A673 (cell line): Measurements from ENCODE around the gene RABGAP1L. TPM values are rescaled to one million over a fixed set of nuclear protein-coding genes. Genes with fewer than 3 reads are reported as not detected.

Experiments used
- BruUV-seq: library from RNA; stranded (reverse); fragments of 400-500 nt; replicated peaks from 2 replicates; lab custom pipeline; 2021; lab: Mats Ljungman, UMichigan
- CTCF ChIA-PET: fragments of 300-600 bp; sonication (Branson Sonifier 250); formaldehyde crosslinking; loops from one replicate; lab custom pipeline; 2022; ENCODE audit warnings: antibody characterized with exemption; lab: Charles Lee
- POLR2A ChIA-PET: fragments of 300-600 bp; sonication (Branson Sonifier 250); formaldehyde crosslinking; loops from one replicate; lab custom pipeline; 2022; ENCODE audit warnings: antibody characterized with exemption; ENCODE audit not compliant: low non-redundant PET; lab: Charles Lee
- DNase-seq: peaks from one replicate; pipeline ENCODE4 v3.0.0-alpha.2; 2015; ENCODE audit warnings: low spot score
- H3K27ac ChIP-seq: fragments of 200-600 bp; sonication (generic); 2 replicates; pipeline ENCODE4 v1.5.1; 2016; ENCODE audit warnings: mixed run types, low read depth, mild to moderate bottlenecking, mixed read lengths, antibody characterized with exemption, low read length; ENCODE audit not compliant: poor library complexity, severe bottlenecking
- H3K27me3 ChIP-seq: fragments of 200-600 bp; sonication (generic); replicated peaks from 2 replicates; pipeline ENCODE4 v1.6.1; 2017; ENCODE audit warnings: mixed run types, low read depth, mild to moderate bottlenecking, mixed read lengths, antibody characterized with exemption, low read length; ENCODE audit not compliant: insufficient read depth, poor library complexity
- H3K36me3 ChIP-seq: fragments of 200-600 bp; sonication (generic); 2 replicates; pipeline ENCODE4 v1.6.1; 2016; ENCODE audit warnings: mixed run types, mild to moderate bottlenecking, mixed read lengths, antibody characterized with exemption, low read length; ENCODE audit not compliant: insufficient read depth, poor library complexity, severe bottlenecking
- H3K4me1 ChIP-seq: fragments of 200-600 bp; sonication (generic); 2 replicates; pipeline ENCODE4 v1.6.1; 2017; ENCODE audit warnings: mixed run types, mild to moderate bottlenecking, mixed read lengths, antibody characterized with exemption, low read length; ENCODE audit not compliant: insufficient read depth, poor library complexity, severe bottlenecking
- H3K4me3 ChIP-seq: fragments of 200-600 bp; sonication (generic); 2 replicates; pipeline ENCODE4 v1.5.1; 2016; ENCODE audit warnings: low read depth, mixed run types, mild to moderate bottlenecking, mixed read lengths, low read length; ENCODE audit not compliant: poor library complexity, severe bottlenecking
- H3K9me3 ChIP-seq: fragments of 200-600 bp; sonication (generic); 2 replicates; pipeline ENCODE4 v1.6.1; 2016; ENCODE audit warnings: mixed run types, low read depth, mild to moderate bottlenecking, mixed read lengths, antibody characterized with exemption, low read length; ENCODE audit not compliant: poor library complexity, severe bottlenecking
- EZH2 ChIP-seq: fragments of 200-600 bp; sonication (generic); IDR thresholded peaks from 2 replicates; pipeline ENCODE4 v1.6.1; 2017; ENCODE audit warnings: borderline replicate concordance, low read depth, mild to moderate bottlenecking, mixed read lengths, antibody characterized with exemption, low read length; ENCODE audit not compliant: poor library complexity, severe bottlenecking
- intact Hi-C: fragments of 100-400 bp; cut with micrococcal nuclease; formaldehyde crosslinking; loops from one replicate; pipeline ENCODE4 v1.10.0; 2022; ENCODE audit not compliant: unreplicated experiment
- total RNA-seq: library from RNA; stranded (reverse); gene quantifications from 2 replicates; pipeline ENCODE4 v1.2.3, GENCODE V29; 2021
- TF ChIP-seq, protein P1 (sequence below): fragments of 300-800, 200-600 bp; sonication (generic); conservative IDR thresholded peaks from 2 replicates; pipeline ENCODE4 v1.5.1; 2017; ENCODE audit warnings: low read depth, mild to moderate bottlenecking, antibody characterized with exemption, low read length, moderate library complexity, mixed read lengths

RABGAP1L gene
- total RNA-seq, 1 experiment from 2014 or later: 19.3 TPM

- Histone ChIP-seq H3K4me1 (no peaks in the 10 kb centered on the region), H3K4me3 (no peak overlapping the region), H3K36me3 (no peaks in the 10 kb centered on the region), H3K27me3 (no peaks in the 10 kb centered on the region), H3K27ac (no peak overlapping the region), H3K9me3 (no peaks in the 10 kb centered on the region)
- DNase-seq: no peak
- ChIA-PET POLR2A (no interaction called here), CTCF (no interaction called here)
- intact Hi-C loops: loop anchor here (10.0 kb wide), 1 partner anchor 212 kb away; no protein-coding TSS in a partner anchor
- TF ChIP-seq EZH2: no peak
- TF ChIP-seq, protein P1, sequence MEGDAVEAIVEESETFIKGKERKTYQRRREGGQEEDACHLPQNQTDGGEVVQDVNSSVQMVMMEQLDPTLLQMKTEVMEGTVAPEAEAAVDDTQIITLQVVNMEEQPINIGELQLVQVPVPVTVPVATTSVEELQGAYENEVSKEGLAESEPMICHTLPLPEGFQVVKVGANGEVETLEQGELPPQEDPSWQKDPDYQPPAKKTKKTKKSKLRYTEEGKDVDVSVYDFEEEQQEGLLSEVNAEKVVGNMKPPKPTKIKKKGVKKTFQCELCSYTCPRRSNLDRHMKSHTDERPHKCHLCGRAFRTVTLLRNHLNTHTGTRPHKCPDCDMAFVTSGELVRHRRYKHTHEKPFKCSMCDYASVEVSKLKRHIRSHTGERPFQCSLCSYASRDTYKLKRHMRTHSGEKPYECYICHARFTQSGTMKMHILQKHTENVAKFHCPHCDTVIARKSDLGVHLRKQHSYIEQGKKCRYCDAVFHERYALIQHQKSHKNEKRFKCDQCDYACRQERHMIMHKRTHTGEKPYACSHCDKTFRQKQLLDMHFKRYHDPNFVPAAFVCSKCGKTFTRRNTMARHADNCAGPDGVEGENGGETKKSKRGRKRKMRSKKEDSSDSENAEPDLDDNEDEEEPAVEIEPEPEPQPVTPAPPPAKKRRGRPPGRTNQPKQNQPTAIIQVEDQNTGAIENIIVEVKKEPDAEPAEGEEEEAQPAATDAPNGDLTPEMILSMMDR: no peak
- BruUV-seq: no TSS peak
Measured at GRCh38 chr1:174736831-174737230, 577.5 kb downstream of the RABGAP1L start.

DNA sequence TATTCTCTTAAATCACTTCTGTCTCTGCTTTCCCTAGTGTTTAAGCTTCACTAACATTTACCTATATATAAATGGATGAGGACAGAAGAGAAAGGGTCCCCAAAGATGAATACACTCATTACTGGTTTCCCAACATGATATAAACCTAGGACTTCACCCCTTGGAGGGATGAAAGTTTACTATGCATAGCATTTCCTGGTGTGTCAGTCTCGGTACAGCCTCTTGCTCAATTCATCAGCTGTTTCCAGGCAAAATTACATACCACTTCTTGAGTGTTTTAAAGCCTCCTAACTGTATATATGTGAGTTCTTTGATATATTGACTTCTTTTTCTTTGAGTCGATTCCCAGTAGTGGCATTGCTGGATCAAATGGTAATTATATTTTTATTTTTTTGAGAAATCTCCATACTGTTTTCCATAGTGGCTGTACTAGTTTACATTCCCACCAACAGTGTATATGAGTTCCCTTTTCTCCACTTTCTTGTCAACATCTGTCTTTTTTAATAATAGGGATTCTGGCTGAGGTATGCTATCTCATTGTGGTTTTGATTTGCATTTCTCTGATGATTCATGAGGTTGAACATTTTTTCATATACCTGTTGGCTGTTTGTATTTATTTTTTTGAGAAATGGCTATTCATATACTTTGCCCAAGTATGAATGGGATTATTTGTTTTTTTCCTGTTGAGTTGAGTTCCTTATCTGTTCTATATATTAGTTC is 581.1 kb downstream of the RABGAP1L start:
- no peaks in the 10 kb centered on the region for H3K9me3 ChIP-seq
- TF ChIP-seq, protein P1: no peak
- no peak for TF ChIP-seq EZH2
- no peak overlapping the region for H3K27ac ChIP-seq
- intact Hi-C loops: loop anchor here (5.0 to 10.0 kb wide), 2 partner anchors 646 to 1993 kb away; no protein-coding TSS in a partner anchor
- H3K4me3 ChIP-seq: no peak overlapping the region
- BruUV-seq: no TSS peak
- H3K27me3 ChIP-seq: no peaks in the 10 kb centered on the region
- CTCF ChIA-PET: no interaction called here
- no peaks in the 10 kb centered on the region for H3K36me3 ChIP-seq
- POLR2A ChIA-PET: no interaction called here
- DNase-seq: no peak
- H3K4me1 ChIP-seq: no peaks in the 10 kb centered on the region

- H3K36me3 ChIP-seq: no peaks in the 10 kb centered on the region
- no peaks in the 10 kb centered on the region for H3K4me1 ChIP-seq
- ChIA-PET POLR2A (no interaction called here), CTCF (interaction anchor here (0.7 to 2.3 kb wide), 2 partner anchors 479 to 480 kb away, joined by 7 to 9 read pairs; no protein-coding TSS in a partner anchor)
- TF ChIP-seq, protein P1: no peak
- no peak overlapping the region for H3K4me3 ChIP-seq
- no peak overlapping the region for H3K27ac ChIP-seq
- no peaks in the 10 kb centered on the region for H3K27me3 ChIP-seq
- DNase-seq: no peak
- intact Hi-C loops: loop anchor here (5.0 to 10.0 kb wide), 2 partner anchors 648 to 1996 kb away; no protein-coding TSS in a partner anchor
- H3K9me3 ChIP-seq: no peaks in the 10 kb centered on the region
- BruUV-seq: no TSS peak
Measured at GRCh38 chr1:174742805-174743653, 583.7 kb downstream of the RABGAP1L start.
